B cell (primary cell): ENCODE measurements around the gene TARS2. TPM values are rescaled to one million over a fixed set of nuclear protein-coding genes. Genes with fewer than 3 reads are reported as not detected.

Experiments used
- ATAC-seq: fragments of 200-7000 bp; cut with Tn5 transposase; one replicate; pipeline ENCODE4 v1.10.0; 2021; ENCODE audit warnings: low read depth, mild to moderate bottlenecking, moderate number of reproducible peaks, moderate library complexity
- CTCF ChIA-PET: fragments of 350-600 bp; sonication (Branson Sonifier 250); formaldehyde crosslinking; loops from one replicate; lab custom pipeline; 2021; ENCODE audit warnings: antibody characterized with exemption, inconsistent platforms; lab: Charles Lee
- POLR2A ChIA-PET: fragments of 350-600 bp; sonication (Branson Sonifier 250); formaldehyde crosslinking; loops from one replicate; lab custom pipeline; 2021; ENCODE audit warnings: antibody characterized with exemption; lab: Charles Lee
- DNase-seq: peaks from one replicate; pipeline ENCODE4 v3.0.0; 2013
- H2AFZ ChIP-seq: 2 replicates; pipeline ENCODE4 v1.6.1; 2012; ENCODE audit warnings: mild to moderate bottlenecking, low read depth, low read length; ENCODE audit not compliant: insufficient read depth, poor library complexity, severe bottlenecking
- H3K27ac ChIP-seq, 2 donors: 1 replicate in 1 of 2; 2 replicates in 1 of 2; pipeline ENCODE4 v1.5.1; 2012 to 2013; ENCODE audit warnings: low read length in 2 of 2, mild to moderate bottlenecking in 2 of 2, moderate library complexity in 1 of 2
- H3K27me3 ChIP-seq, 4 experiments: fragments of 200-600 bp in 1 of 4; sonication (generic) in 1 of 4; replicated peaks in 1 of 4; 1 replicate in 2 of 4; 2 replicates in 2 of 4; pipeline versions ENCODE4 v1.6.1 to v1.7.0; 2013 to 2016; ENCODE audit warnings: low read length in 3 of 4, mild to moderate bottlenecking in 2 of 4, mixed read lengths in 1 of 4, moderate library complexity in 1 of 4; ENCODE audit not compliant: insufficient read depth in 4 of 4, control insufficient read depth in 3 of 4; ENCODE audit errors: control extremely low read depth in 1 of 4
- H3K36me3 ChIP-seq, 2 experiments: replicated peaks in 1 of 2; 1 replicate in 1 of 2; 2 replicates in 1 of 2; pipeline versions ENCODE4 v1.6.1 to v1.7.1; 2013; ENCODE audit warnings: low read length in 1 of 2; ENCODE audit not compliant: insufficient read depth in 2 of 2, control insufficient read depth in 1 of 2; ENCODE audit errors: control extremely low read depth in 1 of 2, extremely low read depth in 1 of 2
- H3K4me1 ChIP-seq, 2 donors: fragments of 200-600 bp in 1 of 2; sonication (generic) in 1 of 2; 1 replicate in 1 of 2; 2 replicates in 1 of 2; pipeline versions ENCODE4 v1.5.1 to v1.6.1; 2013 to 2017; ENCODE audit warnings: low read length in 2 of 2; ENCODE audit not compliant: control insufficient read depth in 2 of 2, insufficient read depth in 2 of 2
- H3K4me2 ChIP-seq: replicated peaks from 2 replicates; pipeline ENCODE3; 2012; ENCODE audit warnings: mild to moderate bottlenecking, low read depth, low read length; ENCODE audit not compliant: poor library complexity, severe bottlenecking
- H3K4me3 ChIP-seq, 5 experiments: fragments of 200-600 bp in 1 of 5; sonication (generic) in 1 of 5; 1 replicate in 3 of 5; 2 replicates in 2 of 5; pipeline versions ENCODE4 v1.5.1 to v1.7.0; 2011 to 2016; ENCODE audit warnings: low read length in 4 of 5, mild to moderate bottlenecking in 4 of 5, low read depth in 2 of 5, control low read depth in 1 of 5, moderate library complexity in 1 of 5; ENCODE audit not compliant: insufficient read depth in 1 of 5; ENCODE audit errors: control extremely low read depth in 1 of 5, extremely low read depth in 1 of 5
- H3K79me2 ChIP-seq: fragments of 200-600 bp; sonication (generic); one replicate; pipeline ENCODE4 v1.6.0; 2016; ENCODE audit warnings: low read length; ENCODE audit not compliant: control insufficient read depth, insufficient read depth
- H3K9ac ChIP-seq: fragments of 200-600 bp; sonication (generic); 2 replicates; pipeline ENCODE4 v1.6.1; 2017; ENCODE audit warnings: mild to moderate bottlenecking, low read length, moderate library complexity
- H3K9me3 ChIP-seq, 3 donors: one replicate each; pipeline versions ENCODE4 v1.6.1 to v1.7.1; 2013; ENCODE audit warnings: low read length in 2 of 3; ENCODE audit not compliant: control insufficient read depth in 2 of 3, insufficient read depth in 1 of 3; ENCODE audit errors: control extremely low read depth in 1 of 3
- H4K20me1 ChIP-seq: 2 replicates; pipeline ENCODE4 v1.6.0; 2012; ENCODE audit warnings: mild to moderate bottlenecking, low read length; ENCODE audit not compliant: insufficient read depth, control insufficient read depth, poor library complexity, severe bottlenecking
- H3K27ac Mint-ChIP-seq: one replicate; pipeline ENCODE4 v1.8.0; 2021; ENCODE audit warnings: mixed read lengths
- H3K27me3 Mint-ChIP-seq: one replicate; pipeline ENCODE4 v1.8.0; 2021; ENCODE audit warnings: mixed read lengths
- H3K4me1 Mint-ChIP-seq: one replicate; pipeline ENCODE4 v1.8.0; 2021; ENCODE audit warnings: mixed read lengths
- H3K4me3 Mint-ChIP-seq: one replicate; pipeline ENCODE4 v1.8.0; 2021; ENCODE audit warnings: mixed read lengths
- H3K9me3 Mint-ChIP-seq: one replicate; pipeline ENCODE4 v1.8.0; 2022; ENCODE audit warnings: mixed read lengths; ENCODE audit not compliant: insufficient read depth
- CTCF ChIP-seq: fragments of 200-600 bp; IDR thresholded peaks from one replicate; pipeline ENCODE4 v1.8.0; 2022; ENCODE audit warnings: antibody characterized with exemption, mild to moderate bottlenecking
- EZH2 ChIP-seq: IDR thresholded peaks from 2 replicates; pipeline ENCODE4 v1.6.1; 2012; ENCODE audit warnings: borderline replicate concordance, low read depth, mild to moderate bottlenecking, moderate library complexity, low read length; ENCODE audit not compliant: insufficient read depth, poor library complexity, severe bottlenecking
- WGBS: methylation state at CpG from one replicate; pipeline ENCODE4 v1.1.5; 2013; ENCODE audit warnings: missing lambda C conversion rate; ENCODE audit not compliant: insufficient coverage; 5-methylcytosine and 5-hydroxymethylcytosine counted together
- intact Hi-C: fragments of 100-400 bp; cut with micrococcal nuclease; formaldehyde crosslinking; loops from one replicate; pipeline ENCODE4 v1.10.0; 2022
- polyA plus RNA-seq: library from polyadenylated mRNA; depleted of rRNA; stranded (reverse); fragments of >200 nt; gene quantifications from 2 replicates; pipeline ENCODE4 v1.2.3, GENCODE V29; 2012
- total RNA-seq, 2 donors: library from RNA; stranded (reverse); fragments of 120-200 nt in 1 of 2; gene quantifications; 1 replicate in 1 of 2; 2 replicates in 1 of 2; pipeline versions ENCODE4 v1.2.3 to v1.2.4, GENCODE V29; 2013 to 2022

Gene TARS2
- total and polyA plus RNA-seq, 2 donors (not counting 1 experiment from before 2014, with no cell fraction given) = 42.2 to 53.6 TPM

GRCh38 chr1:150476754-150477153 is 10.5 kb upstream of the TARS2 start:
- no peak for TF ChIP-seq CTCF
- no peaks in the 10 kb centered on the region for H4K20me1 ChIP-seq
- ATAC-seq (no peak), DNase-seq (no peak)
- POLR2A ChIA-PET = no interaction called here
- no peak overlapping the region for H2AFZ ChIP-seq
- WGBS = no CpG with 5 or more reads among the region's 3 CpGs
- Mint-ChIP-seq H3K9me3 (no peaks in the 10 kb centered on the region), H3K27me3 (no peaks in the 10 kb centered on the region), H3K4me3 (no peak overlapping the region), H3K4me1 (no peaks in the 10 kb centered on the region), H3K27ac (no peak overlapping the region)
- no peak overlapping the region for H3K4me3 ChIP-seq
- CTCF ChIA-PET = no interaction called here
- no peaks in the 10 kb centered on the region for H3K4me1 ChIP-seq
- H3K4me2 ChIP-seq = no peak overlapping the region
- no peaks in the 10 kb centered on the region for H3K27me3 ChIP-seq
- H3K9me3 ChIP-seq = no peaks in the 10 kb centered on the region
- no peak overlapping the region for H3K27ac ChIP-seq
- H3K79me2 ChIP-seq = no peaks in the 10 kb centered on the region
- intact Hi-C loops = no loop called here
- H3K36me3 ChIP-seq = peaks cover 3 to 18% of the 10 kb centered on the region in 2 experiments
- no peak overlapping the region for H3K9ac ChIP-seq

GRCh38 chr1:150477320-150477719 is 9.9 kb upstream of the TARS2 start:
- CTCF ChIA-PET = no interaction called here

More at GRCh38 chr1:150477320-150477719, 9.9 kb upstream of the TARS2 start:
- H3K9me3 Mint-ChIP-seq = no peaks in the 10 kb centered on the region
- DNase-seq (no peak), ATAC-seq (no peak)
- POLR2A ChIA-PET = no interaction called here
- Histone ChIP-seq H3K27ac (peak overlapping the region in 1 of 2 donors; percentile 30), H3K4me3 (no peak overlapping the region), H4K20me1 (no peaks in the 10 kb centered on the region), H3K9me3 (no peaks in the 10 kb centered on the region), H3K9ac (no peak overlapping the region), H2AFZ (no peak overlapping the region), H3K27me3 (no peaks in the 10 kb centered on the region), H3K79me2 (no peaks in the 10 kb centered on the region), H3K4me1 (no peaks in the 10 kb centered on the region), H3K36me3 (peaks cover 3 to 12% of the 10 kb centered on the region in 2 experiments), H3K4me2 (no peak overlapping the region)
- no peak overlapping the region for H3K4me3 Mint-ChIP-seq
- WGBS = no CpG with 5 or more reads among the region's 1 CpG
- H3K27me3 Mint-ChIP-seq = no peaks in the 10 kb centered on the region
- TF ChIP-seq CTCF = no peak
- no peak for TF ChIP-seq EZH2
- intact Hi-C loops = no loop called here
- H3K4me1 Mint-ChIP-seq = no peaks in the 10 kb centered on the region
- H3K27ac Mint-ChIP-seq = no peak overlapping the region
